RPMI8226 (cell line): ENCODE data around the gene CTPS2.
A peak's percentile ranks its signal among the peaks of the same experiment; 100 is the strongest.
"Not testable (repeated sequence)": the region's sequence is repeated elsewhere in the genome, so short reads cannot be mapped to it uniquely, and the experiment has no call there.

Experiments
- DNase-seq: peaks from one replicate; pipeline ENCODE4 v3.0.0-alpha.2; 2015

The CTPS2 gene

GRCh38 chrX:16649858-16650257 is 62.6 kb downstream of the CTPS2 start, which contains the start of gene S100G:
TSS of gene S100G (plus strand) at chrX:16650158. CDS start at chrX:16651007, 849 bp downstream.
- DNase-seq, result no peak

GRCh38 chrX:16646366-16647138 is 65.9 kb downstream of the CTPS2 start:
- no peak for DNase-seq

GRCh38 chrX:16643176-16643575 is 69.3 kb downstream of the CTPS2 start:
- no peak for DNase-seq

GRCh38 chrX:16640823-16641222 is 71.6 kb downstream of the CTPS2 start:
- DNase-seq, result no peak

- no peak for DNase-seq
Observed at GRCh38 chrX:16639966-16640365, 72.5 kb downstream of the CTPS2 start.

- no peak for DNase-seq
Observed at GRCh38 chrX:16638533-16638932, 73.9 kb downstream of the CTPS2 start.

- DNase-seq, result no peak
Observed at GRCh38 chrX:16635596-16635995, 76.9 kb downstream of the CTPS2 start.

GRCh38 chrX:16635040-16635439 is 77.4 kb downstream of the CTPS2 start:
- DNase-seq, result no peak

- peak; percentile 2 for DNase-seq
Observed at GRCh38 chrX:16633754-16634153, 78.7 kb downstream of the CTPS2 start.

GRCh38 chrX:16629909-16630308 is 82.6 kb downstream of the CTPS2 start:
- DNase-seq, result no peak

- no peak for DNase-seq
Observed at GRCh38 chrX:16628946-16629595, 83.4 kb downstream of the CTPS2 start.

GRCh38 chrX:16628511-16628910 is 84.0 kb downstream of the CTPS2 start:
- not testable (repeated sequence) for DNase-seq

- no peak for DNase-seq
Observed at GRCh38 chrX:16619024-16619423, 93.4 kb downstream of the CTPS2 start.

- DNase-seq, result no peak
Observed at GRCh38 chrX:16618422-16618821, 94.0 kb downstream of the CTPS2 start.

GRCh38 chrX:16617382-16617781 is 95.1 kb downstream of the CTPS2 start:
- no peak for DNase-seq

GRCh38 chrX:16612257-16612897 is 100.1 kb downstream of the CTPS2 start:
- no peak for DNase-seq

GRCh38 chrX:16610654-16611053 is 101.8 kb downstream of the CTPS2 start:
- DNase-seq, result not testable (repeated sequence)

- DNase-seq, result no peak
Observed at GRCh38 chrX:16610121-16610621, 102.3 kb downstream of the CTPS2 start.

GRCh38 chrX:16606142-16606720 is 106.2 kb downstream of the CTPS2 start:
- no peak for DNase-seq

- DNase-seq, result no peak
Observed at GRCh38 chrX:16604337-16604736, 108.1 kb downstream of the CTPS2 start.

- no peak for DNase-seq
Observed at GRCh38 chrX:16603822-16604221, 108.6 kb downstream of the CTPS2 start.

GRCh38 chrX:16603235-16603634 is 109.2 kb downstream of the CTPS2 start:
- DNase-seq, result not testable (repeated sequence)

GRCh38 chrX:16601885-16602284 is 110.6 kb downstream of the CTPS2 start:
- no peak for DNase-seq
